MCF 10A (cell line): ENCODE data around the gene CYP2J2. TPM values are rescaled to one million over a fixed set of nuclear protein-coding genes. Genes with fewer than 3 reads are reported as not detected.

Source experiments
- BruUV-seq: library from RNA; stranded (reverse); fragments of 400-500 nt; replicated peaks from 2 replicates; lab custom pipeline; 2021; lab: Mats Ljungman, UMichigan
- CTCF ChIA-PET: fragments of 300-600 bp; sonication (Branson Sonifier 250); formaldehyde crosslinking; extraction: SDS; loops from one replicate; lab custom pipeline; 2021; ENCODE audit warnings: antibody characterized with exemption, inconsistent platforms; lab: Yijun Ruan, JAX
- POLR2A ChIA-PET: fragments of 300-600, 350-650 bp; sonication (Branson Sonifier 250); formaldehyde crosslinking; extraction: SDS; loops from one replicate; lab custom pipeline; 2020; ENCODE audit warnings: antibody characterized with exemption, inconsistent platforms; lab: Yijun Ruan, JAX
- DNase-seq: peaks from one replicate; pipeline ENCODE4 v3.0.0-alpha.2; 2018; ENCODE audit not compliant: unreplicated experiment
- H3K27ac Mint-ChIP-seq: one replicate; pipeline ENCODE4 v1.8.0; 2022; ENCODE audit warnings: mild to moderate bottlenecking, low read depth, mixed read lengths; ENCODE audit not compliant: unreplicated experiment
- H3K27me3 Mint-ChIP-seq: one replicate; pipeline ENCODE4 v1.8.0; 2022; ENCODE audit warnings: mixed read lengths; ENCODE audit not compliant: insufficient read depth, unreplicated experiment
- H3K36me3 Mint-ChIP-seq: one replicate; pipeline ENCODE4 v1.8.0; 2022; ENCODE audit warnings: mild to moderate bottlenecking, moderate library complexity, mixed read lengths; ENCODE audit not compliant: insufficient read depth, unreplicated experiment
- H3K4me1 Mint-ChIP-seq: one replicate; pipeline ENCODE4 v1.8.0; 2022; ENCODE audit warnings: mixed read lengths; ENCODE audit not compliant: insufficient read depth, unreplicated experiment
- H3K4me3 Mint-ChIP-seq: one replicate; pipeline ENCODE4 v1.8.0; 2022; ENCODE audit warnings: mild to moderate bottlenecking, moderate library complexity, mixed read lengths; ENCODE audit not compliant: unreplicated experiment
- H3K9me3 Mint-ChIP-seq: one replicate; pipeline ENCODE4 v1.8.0; 2022; ENCODE audit warnings: mixed read lengths; ENCODE audit not compliant: unreplicated experiment
- intact Hi-C: fragments of 100-400 bp; cut with micrococcal nuclease; formaldehyde crosslinking; loops from 2 replicates; pipeline ENCODE4 v1.14.1; 2022
- total RNA-seq: library from RNA; stranded (reverse); gene quantifications from 2 replicates; pipeline ENCODE4 v1.2.3, GENCODE V29; 2022
- TF ChIP-seq, protein P1 (sequence below): fragments of 200-600 bp; IDR thresholded peaks from one replicate; pipeline ENCODE4 v1.8.0; 2022; ENCODE audit warnings: antibody characterized with exemption, mild to moderate bottlenecking; ENCODE audit not compliant: unreplicated experiment

The CYP2J2 gene
- total RNA-seq, 1 experiment from 2014 or later = 0.42 TPM

DNA sequence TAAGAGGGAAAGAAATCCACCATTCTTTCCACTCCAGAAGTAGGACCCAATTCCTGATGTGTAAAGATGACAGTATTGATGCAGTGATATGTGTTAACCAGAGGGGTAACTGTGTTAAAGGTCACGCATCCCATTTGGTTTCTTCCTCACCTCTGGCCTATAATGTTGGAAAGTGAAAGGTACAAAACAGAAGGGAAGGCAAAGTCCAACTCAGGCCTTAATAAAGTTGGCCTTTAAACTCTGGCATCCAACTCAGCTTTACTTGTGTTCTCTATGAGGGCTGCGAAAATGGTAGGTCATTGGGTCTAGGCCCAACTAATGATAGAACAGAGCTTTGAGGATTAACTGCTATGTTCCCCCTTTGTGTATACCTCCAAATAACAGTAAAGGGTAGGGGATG, 17.9 kb downstream of the CYP2J2 start:
- ChIA-PET POLR2A (no interaction called here), CTCF (interaction anchor here (1.5 to 2.7 kb wide), 2 partner anchors 28 to 38 kb away, joined by 5 to 11 read pairs; no protein-coding TSS in a partner anchor)
- H3K4me3 Mint-ChIP-seq = no peak overlapping the region
- DNase-seq = no peak
- TF ChIP-seq, protein P1, sequence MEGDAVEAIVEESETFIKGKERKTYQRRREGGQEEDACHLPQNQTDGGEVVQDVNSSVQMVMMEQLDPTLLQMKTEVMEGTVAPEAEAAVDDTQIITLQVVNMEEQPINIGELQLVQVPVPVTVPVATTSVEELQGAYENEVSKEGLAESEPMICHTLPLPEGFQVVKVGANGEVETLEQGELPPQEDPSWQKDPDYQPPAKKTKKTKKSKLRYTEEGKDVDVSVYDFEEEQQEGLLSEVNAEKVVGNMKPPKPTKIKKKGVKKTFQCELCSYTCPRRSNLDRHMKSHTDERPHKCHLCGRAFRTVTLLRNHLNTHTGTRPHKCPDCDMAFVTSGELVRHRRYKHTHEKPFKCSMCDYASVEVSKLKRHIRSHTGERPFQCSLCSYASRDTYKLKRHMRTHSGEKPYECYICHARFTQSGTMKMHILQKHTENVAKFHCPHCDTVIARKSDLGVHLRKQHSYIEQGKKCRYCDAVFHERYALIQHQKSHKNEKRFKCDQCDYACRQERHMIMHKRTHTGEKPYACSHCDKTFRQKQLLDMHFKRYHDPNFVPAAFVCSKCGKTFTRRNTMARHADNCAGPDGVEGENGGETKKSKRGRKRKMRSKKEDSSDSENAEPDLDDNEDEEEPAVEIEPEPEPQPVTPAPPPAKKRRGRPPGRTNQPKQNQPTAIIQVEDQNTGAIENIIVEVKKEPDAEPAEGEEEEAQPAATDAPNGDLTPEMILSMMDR = no peak
- no peaks in the 10 kb centered on the region for H3K9me3 Mint-ChIP-seq
- intact Hi-C loops = no loop called here
- H3K36me3 Mint-ChIP-seq = no peaks in the 10 kb centered on the region
- H3K27ac Mint-ChIP-seq = no peak overlapping the region
- no peaks in the 10 kb centered on the region for H3K27me3 Mint-ChIP-seq
- BruUV-seq = no TSS peak
- H3K4me1 Mint-ChIP-seq = no peaks in the 10 kb centered on the region

GRCh38 chr1:59908084-59908483, 18.5 kb downstream of the CYP2J2 start:
- no TSS peak for BruUV-seq
- DNase-seq = no peak
- intact Hi-C loops = no loop called here
- H3K27ac Mint-ChIP-seq = no peak overlapping the region
- no peaks in the 10 kb centered on the region for H3K9me3 Mint-ChIP-seq
- ChIA-PET POLR2A (no interaction called here), CTCF (interaction anchor here (1.5 to 2.4 kb wide), 2 partner anchors 27 to 39 kb away, joined by 5 to 10 read pairs; no protein-coding TSS in a partner anchor)
- no peak overlapping the region for H3K4me3 Mint-ChIP-seq
- H3K4me1 Mint-ChIP-seq = peaks cover 4% of the 10 kb centered on the region
- no peaks in the 10 kb centered on the region for H3K36me3 Mint-ChIP-seq
- TF ChIP-seq, protein P1 = no peak
- no peaks in the 10 kb centered on the region for H3K27me3 Mint-ChIP-seq

DNA sequence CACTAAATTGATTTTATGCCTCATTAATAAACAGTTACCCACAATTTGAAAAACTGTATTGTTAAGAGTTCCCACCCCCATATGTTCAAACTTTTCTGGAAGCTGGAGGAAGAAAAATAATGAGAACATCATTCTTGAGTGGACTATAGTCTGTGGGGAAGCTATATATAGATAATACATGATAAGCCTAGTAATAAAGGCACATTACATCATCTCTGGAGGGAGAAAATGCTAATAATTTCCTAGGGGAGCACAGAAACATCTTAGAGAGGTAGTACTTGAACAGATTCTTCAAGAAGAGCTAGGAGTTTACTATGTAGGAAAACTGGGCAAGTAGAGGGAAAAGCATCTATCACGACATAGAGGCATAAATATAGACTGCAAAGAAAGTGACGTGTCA, 19.6 kb downstream of the CYP2J2 start:
- Mint-ChIP-seq H3K9me3 (no peaks in the 10 kb centered on the region), H3K36me3 (no peaks in the 10 kb centered on the region), H3K4me1 (peaks cover 6% of the 10 kb centered on the region), H3K27ac (no peak overlapping the region), H3K4me3 (no peak overlapping the region), H3K27me3 (peaks cover 5% of the 10 kb centered on the region)
- no TSS peak for BruUV-seq
- ChIA-PET CTCF (interaction anchor here (0.5 to 2.4 kb wide), 4 partner anchors 26 to 64 kb away, joined by 3 to 10 read pairs (median 4); no protein-coding TSS in a partner anchor), POLR2A (no interaction called here)
- DNase-seq = no peak
- intact Hi-C loops = no loop called here
- TF ChIP-seq, protein P1 = no peak

DNA sequence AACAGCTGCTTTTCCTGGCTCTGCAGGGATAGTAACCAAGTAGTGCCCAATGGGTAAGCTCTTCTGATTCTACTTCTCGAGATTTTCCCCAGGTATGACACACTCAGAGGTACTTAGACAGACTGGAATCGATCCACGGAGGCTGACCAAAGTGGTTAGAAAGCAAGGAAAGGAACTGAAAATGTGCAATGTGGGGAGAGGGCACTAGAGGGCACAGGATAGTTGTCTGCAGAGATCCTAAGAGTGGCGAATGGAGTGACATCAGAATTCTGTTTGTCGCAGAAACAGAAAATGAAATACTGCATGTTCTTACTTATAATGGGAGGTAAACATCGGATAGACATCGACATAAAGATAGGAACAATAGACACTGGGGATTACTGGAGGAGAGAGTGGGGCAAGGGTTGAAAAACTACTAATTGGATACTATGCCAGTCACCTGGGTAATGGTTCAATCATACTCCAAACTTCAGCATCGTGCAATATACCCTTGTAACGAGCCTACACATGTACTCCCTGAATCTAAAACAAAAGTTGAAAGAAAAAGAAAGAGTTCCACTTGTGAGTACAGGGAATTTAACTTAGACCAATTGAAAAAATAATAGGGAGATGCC, 23.3 kb downstream of the CYP2J2 start:
- POLR2A ChIA-PET = interaction anchor here (0.8 to 0.9 kb wide), 2 partner anchors 9 to 44 kb away, joined by 3 read pairs; no protein-coding TSS in a partner anchor
- peak; percentile 44 for DNase-seq
- intact Hi-C loops = loop anchor here (1.0 kb wide), 1 partner anchor 44 kb away; no protein-coding TSS in a partner anchor
- no peak overlapping the region for H3K27ac Mint-ChIP-seq
- CTCF ChIA-PET = interaction anchor here (0.6 to 4.6 kb wide), 24 partner anchors 8 to 1388 kb away, joined by 3 to 66 read pairs (median 3); no protein-coding TSS in a partner anchor
- H3K4me1 Mint-ChIP-seq = peaks cover 6% of the 10 kb centered on the region
- H3K27me3 Mint-ChIP-seq = peaks cover 13% of the 10 kb centered on the region
- TF ChIP-seq, protein P1 = peak; percentile 45
- BruUV-seq = no TSS peak
- H3K36me3 Mint-ChIP-seq = no peaks in the 10 kb centered on the region
- H3K9me3 Mint-ChIP-seq = no peaks in the 10 kb centered on the region
- H3K4me3 Mint-ChIP-seq = no peak overlapping the region
